Measurements from ENCODE around the gene TMEM126B. TPM values are rescaled to one million over a fixed set of nuclear protein-coding genes. Genes with fewer than 3 reads are reported as not detected.
A peak's percentile ranks its signal among the peaks of the same experiment; 100 is the strongest.
"Not testable (repeated sequence)": the region's sequence is repeated elsewhere in the genome, so short reads cannot be mapped to it uniquely, and the experiment has no call there.

TMEM126B gene
- polyA plus RNA-seq (ENCODE audit: insufficient read length in 4 of 4), result 10 to 100 TPM; 58.6 to 71.9 (median 61.5) TPM

DNA sequence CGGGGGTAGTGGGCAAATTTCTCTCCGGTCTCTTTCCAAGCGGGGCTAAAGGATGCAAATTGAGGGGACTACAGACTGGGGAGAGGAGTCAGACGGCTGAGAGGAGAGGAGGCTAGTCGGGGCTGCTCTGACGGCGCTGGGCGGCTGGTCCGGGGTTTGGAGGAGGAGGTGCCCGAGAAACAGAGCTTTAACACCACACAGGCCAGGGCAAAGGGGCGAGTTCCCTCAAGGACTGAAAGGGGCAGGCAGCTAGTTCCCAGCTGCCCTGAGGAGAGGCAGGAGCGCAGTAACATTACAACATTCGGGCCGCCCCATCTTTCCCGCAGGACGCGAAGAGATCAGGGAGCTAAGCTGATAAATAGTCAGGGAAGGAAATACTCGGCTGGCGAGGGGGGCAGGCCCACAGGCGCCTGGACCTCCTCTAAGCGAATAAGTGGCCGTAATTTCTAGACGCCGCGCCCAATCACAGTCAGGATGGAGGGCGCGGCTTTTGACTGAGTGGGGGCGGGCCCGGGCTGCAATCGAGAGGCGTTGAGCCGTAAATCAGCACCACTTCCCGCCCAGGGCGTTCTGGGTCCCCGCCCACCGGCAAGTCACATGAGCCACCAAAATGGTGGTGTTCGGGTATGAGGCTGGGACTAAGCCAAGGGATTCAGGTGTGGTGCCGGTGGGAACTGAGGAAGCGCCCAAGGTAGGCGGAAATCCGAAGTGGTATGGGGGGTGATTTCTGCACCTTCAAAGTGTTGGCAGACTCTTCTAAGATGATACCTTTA, at the start of gene TMEM126B:
Gene TMEM126B (plus strand): TSS at position 596 of the 773 bp plus-strand sequence. CDS start 15 bp downstream, at position 611.
- DNase-seq (ENCODE audit: low read depth in 4 of 4, low spot score in 2 of 4), result peak; percentile 81 to 96 (median 92)

DNA sequence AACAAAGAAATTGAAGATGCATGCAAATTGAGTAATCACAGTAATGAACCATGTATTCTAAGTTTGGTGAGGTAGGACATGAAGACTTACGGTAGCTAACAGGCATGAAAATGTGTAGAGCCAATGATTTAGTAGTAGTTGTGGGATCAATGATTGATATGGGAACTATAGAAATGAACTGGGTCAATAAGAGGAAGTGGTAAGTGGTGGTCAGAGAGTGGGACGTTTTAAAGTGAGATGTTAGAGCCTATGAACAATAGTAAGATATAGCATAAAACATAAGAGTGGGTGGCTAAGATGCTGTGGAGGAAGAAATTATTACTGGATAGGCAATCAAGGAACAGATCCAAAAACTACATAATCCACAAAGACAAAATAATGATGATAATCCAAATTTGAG, 46.3 kb upstream of the TMEM126B start:
- no peak for DNase-seq (ENCODE audit: low read depth in 4 of 4, low spot score in 2 of 4)

DNA sequence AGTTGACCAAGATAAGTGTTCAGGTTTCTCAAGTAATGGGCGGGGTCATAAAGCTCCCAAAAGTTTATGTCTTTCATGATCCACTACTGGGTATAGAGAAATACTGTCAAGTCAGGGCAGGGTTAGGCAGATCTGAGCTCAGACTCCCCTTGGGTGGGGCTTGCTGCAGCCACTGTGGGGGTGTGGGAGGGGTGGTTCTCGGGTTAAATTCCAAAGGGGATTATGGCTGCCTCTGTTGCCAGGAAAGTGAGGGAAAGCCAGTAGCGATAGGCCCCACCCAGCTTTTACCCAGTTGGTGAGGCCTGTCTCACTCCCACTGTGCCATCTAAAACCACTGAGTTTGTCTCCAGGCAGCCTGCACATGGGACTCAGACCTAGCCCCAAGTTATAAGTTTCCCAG, 39.0 kb upstream of the TMEM126B start:
- DNase-seq (ENCODE audit: low read depth in 4 of 4, low spot score in 2 of 4), result no peak

DNA sequence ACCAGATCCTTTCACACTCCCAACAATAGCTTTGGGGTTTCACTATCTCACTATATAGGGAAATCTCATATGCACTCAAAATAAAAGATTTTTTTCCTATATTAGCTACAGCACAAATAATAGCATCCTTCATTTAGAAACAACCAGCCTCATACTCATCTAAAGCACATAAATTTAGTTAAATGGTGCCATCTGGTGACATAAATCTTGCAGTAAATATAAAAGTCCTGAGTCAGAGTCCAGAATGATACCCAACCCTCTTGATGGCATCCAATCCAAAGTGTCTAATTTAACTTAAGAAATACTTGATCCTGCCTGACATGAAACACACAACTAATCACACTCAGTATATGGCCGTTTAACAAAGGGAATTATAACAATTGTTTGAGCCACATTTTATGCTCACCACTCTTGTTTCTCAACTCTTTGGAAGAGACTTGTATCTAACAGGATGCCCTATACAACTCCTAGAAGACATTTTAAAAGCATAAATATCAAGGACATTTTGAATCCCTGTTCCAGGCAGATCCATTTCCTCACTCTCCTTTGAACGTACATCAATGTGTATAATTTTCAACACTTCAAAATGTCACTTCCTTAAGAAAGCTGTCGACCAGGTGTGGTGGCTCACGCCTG, 37.4 kb upstream of the TMEM126B start:
- DNase-seq (ENCODE audit: low read depth in 4 of 4, low spot score in 2 of 4), result no peak

DNA sequence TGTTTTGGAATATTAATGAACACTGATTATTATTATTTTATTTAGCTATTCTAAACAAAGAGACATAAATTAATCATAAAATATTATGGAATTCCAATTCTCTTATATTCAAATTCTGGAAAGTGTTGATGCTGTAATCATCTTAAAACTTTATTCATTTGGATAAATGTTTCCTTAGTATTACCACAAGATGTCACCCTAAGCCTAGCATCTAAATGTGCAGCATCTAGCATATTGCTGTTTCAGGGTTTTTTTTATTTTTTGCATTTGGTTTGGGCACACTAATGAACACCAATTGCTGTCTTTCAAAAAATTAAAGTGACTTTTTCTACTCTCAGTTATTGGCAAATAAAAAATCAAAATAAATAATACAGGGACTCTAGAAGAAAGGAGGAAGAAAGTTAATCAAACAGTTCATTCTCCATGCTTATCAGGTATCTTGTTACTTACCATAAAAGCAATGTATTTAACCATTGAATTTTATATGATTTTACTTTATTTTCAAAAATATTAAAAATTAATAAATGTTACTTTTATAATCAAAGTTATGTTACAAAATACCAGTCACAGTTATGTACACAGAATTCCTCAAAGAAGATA, 33.0 kb upstream of the TMEM126B start:
- peak in 1 of 4 donors; percentile 31 for DNase-seq (ENCODE audit: low read depth in 4 of 4, low spot score in 2 of 4)

DNA sequence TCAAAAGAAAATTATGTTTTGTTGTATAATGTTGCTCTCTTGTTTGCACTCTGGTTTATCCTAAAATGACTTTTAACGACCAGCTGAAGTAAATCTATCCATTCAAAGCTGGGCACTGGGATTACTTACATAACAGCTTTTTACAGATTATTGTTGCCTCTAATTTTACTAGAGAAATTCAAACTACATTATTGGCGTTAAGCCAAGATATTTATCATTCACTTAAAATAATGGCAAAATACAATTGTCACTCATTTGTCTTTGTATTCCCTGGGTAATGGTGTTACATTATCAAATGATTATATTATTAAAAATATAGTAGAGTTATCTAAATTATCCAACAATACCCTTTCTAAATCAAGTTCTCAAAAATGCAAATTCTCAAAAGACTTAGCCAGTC, 31.5 kb upstream of the TMEM126B start:
- no peak for DNase-seq (ENCODE audit: low read depth in 4 of 4, low spot score in 2 of 4)

DNA sequence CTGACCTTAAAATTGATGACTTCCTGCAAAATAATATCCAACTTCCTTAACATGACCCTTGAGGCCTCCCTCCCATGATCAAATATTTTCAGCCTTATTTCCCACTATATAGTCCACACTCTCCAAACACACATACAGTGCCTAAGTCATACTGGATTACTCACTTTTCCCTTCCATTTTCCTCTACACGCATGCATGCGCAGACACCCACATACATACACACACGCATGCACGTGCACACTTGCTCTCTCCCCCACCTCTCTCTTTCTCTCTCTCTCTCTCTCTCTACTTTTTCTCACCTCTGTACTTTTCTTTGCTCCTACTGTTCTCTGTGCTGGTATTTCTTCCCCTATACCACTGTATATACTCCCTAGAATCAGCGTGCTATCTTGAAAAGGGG, 29.3 kb upstream of the TMEM126B start:
- no peak for DNase-seq (ENCODE audit: low read depth in 4 of 4, low spot score in 2 of 4)

DNA sequence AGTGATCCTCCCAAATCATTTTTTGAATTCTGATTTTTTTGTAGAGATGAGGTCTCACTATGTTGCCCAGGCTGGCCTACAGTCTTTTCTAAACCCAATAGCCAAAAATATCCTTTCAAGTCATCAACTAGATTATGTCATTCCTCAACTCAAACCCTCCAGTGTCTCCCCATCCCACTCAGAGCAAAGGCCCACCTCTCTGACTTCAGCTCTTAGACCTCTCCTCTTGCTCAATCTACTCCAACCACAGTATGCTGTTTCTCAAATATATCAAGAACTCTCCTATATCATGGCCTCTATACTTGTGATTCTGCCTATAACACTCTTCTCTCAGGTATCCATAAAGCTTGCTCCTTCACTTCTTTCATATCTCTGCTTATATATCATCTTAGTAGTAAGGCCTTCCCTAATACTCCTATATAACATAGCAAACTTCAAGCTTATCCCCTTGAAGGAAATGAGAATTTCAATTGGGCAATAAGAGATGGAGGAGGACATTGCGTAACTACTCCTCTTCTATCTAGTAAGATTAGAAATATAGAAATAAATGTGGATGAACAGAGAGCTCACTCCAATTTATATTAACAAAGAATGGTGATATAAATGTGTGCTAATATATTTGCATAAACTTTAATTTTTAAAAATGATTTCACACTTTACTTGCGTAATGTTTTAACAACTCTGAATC, 25.7 kb upstream of the TMEM126B start:
- no peak for DNase-seq (ENCODE audit: low read depth in 4 of 4, low spot score in 2 of 4)

DNA sequence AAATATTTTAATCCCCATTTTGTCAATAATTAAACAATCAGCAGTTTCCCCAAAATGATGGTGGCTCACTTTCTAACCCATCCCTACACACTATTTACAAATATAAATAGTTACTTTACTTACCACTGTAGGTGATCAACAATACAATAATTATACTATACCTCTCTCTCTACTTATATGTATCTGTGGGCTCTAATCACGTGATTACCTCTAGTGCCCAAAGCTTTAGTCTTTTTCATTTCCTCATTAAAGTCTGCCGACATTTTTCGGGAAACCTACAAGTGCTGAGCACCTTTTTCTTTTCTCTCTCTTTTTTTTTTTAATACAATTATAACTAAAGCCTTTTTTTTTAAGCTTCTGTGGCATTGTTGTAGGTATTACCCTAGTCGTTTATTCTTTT, 25.2 kb upstream of the TMEM126B start:
- DNase-seq (ENCODE audit: low read depth in 4 of 4, low spot score in 2 of 4), result no peak

DNA sequence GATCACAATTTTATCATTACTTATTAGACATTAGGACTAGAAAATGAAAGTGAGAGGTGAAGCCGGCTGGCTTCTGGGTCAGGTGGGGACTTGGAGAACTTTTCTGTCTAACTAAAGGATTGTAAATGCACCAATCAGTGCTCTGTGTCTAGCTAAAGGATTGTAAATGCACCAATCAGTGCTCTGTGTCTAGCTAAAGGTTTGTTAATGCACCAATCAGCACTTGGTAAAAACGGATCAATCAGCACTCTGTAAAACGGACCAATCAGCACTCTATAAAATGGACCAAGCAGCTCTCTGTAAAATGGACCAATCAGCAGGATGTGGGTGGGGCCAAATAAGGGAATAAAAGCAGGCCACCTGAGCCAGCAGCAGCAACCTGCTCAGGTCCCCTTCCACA, 22.2 kb upstream of the TMEM126B start:
- DNase-seq (ENCODE audit: low read depth in 4 of 4, low spot score in 2 of 4), result not testable (repeated sequence)

DNA sequence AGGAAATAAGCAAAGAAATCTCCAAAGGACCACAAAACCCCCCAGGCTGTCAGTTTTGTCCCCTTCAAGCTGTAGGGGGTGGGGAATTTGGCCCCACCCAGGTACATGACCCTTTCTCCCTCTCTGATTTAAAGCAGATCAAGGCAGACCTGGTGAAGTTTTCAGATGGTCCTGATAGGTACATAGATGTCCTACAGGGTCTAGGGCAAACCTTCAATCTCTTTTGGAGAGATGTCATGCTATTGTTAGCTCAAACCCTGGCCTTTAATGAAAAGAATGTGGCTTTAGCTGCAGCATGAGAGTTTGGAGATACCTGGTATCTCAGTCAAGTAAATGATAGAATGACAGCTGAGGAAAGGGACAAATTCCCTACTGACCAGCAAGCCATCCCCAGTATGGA, 19.8 kb upstream of the TMEM126B start:
- DNase-seq (ENCODE audit: low read depth in 4 of 4, low spot score in 2 of 4), result not testable (repeated sequence)

DNA sequence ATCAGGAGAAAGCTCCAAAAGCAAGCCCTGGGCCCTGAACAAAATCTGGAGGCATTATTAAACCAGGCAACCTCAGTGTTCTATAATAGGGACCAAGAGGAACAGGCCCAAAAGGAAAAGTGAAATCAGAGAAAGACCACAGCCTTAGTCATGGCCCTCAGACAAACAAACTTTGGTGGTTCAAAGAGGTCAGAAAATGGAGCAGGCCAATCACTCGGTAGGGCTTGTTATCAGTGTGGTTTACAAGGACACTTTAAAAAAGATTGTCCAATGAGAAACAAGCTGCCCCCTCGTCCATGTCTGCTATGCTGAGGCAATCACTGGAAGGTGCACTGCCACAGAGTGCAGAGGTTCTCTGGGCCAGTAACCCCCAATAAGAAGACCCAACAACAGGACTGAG, 19.1 kb upstream of the TMEM126B start:
- not testable (repeated sequence) for DNase-seq (ENCODE audit: low read depth in 4 of 4, low spot score in 2 of 4)

DNA sequence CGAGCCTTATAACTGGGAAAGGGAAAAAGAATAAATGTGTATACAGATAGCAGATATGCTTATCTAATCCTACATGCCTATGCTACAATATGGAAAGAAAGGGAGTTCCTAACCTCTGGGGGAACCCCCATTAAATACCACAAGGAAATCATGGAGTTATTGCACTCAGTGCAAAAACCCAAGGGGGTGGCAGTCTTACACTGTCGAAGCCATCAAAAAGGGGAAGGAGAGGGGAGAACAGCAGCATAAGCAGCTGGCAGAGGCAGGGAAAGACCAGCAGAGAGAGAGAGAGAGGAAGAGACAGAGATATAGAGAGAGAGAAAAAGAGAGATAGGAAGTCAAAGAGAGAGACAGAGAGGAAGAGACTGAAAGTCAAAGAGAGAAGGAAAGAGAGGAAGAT, 16.8 kb upstream of the TMEM126B start:
- DNase-seq (ENCODE audit: low read depth in 4 of 4, low spot score in 2 of 4), result not testable (repeated sequence)

DNA sequence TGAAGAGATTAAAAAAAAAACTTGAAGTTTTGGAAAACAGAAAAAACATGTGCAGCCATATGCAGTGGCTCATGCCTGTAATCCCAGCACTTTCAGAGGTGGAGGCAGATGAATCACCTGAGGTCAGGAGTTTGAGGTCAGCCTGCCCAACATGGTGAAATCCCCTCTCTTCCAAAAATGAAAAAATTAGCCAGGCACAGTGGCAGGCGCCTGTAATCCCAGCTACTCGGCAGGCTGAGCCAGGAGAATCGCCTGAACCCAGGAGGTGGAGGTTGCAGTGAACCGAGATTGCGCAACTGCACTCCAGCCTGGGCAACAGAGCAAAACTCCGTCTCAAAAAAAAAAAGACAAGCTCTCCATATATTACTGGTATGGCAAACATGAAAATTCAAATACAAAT, 8.9 kb upstream of the TMEM126B start:
- no peak for DNase-seq (ENCODE audit: low read depth in 4 of 4, low spot score in 2 of 4)

DNA sequence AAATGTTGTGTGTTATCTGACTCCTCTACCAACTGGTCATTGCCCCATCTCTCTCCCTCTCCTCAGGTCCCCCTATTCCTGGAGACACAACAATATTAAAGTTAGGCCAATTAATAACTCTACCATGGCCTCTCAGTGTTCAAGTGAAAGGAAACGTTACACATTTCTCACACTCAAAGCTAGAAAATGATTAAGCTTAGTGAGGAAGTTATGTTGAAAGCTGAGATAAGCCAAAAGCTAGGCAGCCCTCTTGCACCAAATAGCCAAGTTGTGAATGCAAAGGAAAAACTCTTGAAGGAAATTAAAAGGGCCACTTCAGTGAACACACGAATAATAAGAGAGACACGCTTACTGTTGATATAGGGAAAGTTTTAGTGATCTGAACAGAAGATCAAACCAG, 8.1 kb upstream of the TMEM126B start:
- no peak for DNase-seq (ENCODE audit: low read depth in 4 of 4, low spot score in 2 of 4)

DNA sequence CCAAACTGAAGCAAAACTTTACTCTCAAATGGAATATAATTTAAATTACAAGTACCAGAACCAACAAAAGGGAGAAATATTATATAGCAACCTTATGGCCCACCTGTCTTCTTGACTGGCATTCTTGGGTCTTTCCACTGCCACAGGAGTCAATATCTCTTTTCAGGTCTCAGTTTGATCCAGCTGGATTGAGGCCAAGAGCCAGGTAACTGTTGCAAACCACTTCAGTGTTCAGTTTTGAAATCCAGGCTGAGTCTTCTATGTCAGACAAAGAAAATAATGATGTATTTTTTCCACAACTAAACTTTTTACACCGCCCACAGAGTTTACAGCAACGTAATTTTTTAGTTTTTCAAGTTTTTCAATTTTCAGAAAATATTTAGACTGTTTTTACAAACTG, 1.9 kb upstream of the TMEM126B start:
- no peak for DNase-seq (ENCODE audit: low read depth in 4 of 4, low spot score in 2 of 4)

DNA sequence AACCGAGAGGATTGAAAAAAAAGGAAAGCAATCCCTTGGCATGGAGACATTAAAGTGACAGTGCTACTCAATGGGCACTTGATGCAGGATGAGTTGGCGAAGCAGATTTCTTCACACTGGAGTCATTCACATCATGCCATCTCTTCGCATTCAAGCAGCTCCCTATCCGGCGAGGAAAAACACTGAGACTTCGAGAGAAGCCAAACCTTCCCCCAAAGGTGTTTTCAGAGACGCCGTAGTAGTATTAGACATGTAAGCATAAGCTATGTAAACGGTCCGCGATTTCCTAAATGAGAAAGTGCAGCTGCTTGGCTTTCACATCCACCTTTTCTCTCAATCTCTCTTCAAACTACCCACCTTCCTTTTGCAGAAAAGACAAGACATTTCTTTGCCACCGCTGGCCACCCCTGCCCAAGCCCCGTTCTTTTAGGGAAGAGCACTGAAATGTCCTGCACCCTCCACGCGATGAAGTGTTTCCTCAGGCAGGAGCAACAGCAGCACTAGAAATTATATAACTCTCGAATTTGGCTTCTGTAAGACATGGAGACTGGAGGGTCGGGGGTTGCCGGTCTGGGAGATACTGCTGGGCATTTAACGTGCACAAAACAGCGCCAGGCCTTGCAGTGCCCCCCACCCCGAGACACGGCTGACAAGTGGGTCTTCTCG, 928 bp upstream of the TMEM126B start, which contains the start of gene DLG2:
Gene DLG2 (minus strand): TSS at position 13 of the 666 bp plus-strand sequence.
- peak in 3 of 4 donors; percentile 35 to 59 (median 43) for DNase-seq (ENCODE audit: low read depth in 4 of 4, low spot score in 2 of 4)

DNA sequence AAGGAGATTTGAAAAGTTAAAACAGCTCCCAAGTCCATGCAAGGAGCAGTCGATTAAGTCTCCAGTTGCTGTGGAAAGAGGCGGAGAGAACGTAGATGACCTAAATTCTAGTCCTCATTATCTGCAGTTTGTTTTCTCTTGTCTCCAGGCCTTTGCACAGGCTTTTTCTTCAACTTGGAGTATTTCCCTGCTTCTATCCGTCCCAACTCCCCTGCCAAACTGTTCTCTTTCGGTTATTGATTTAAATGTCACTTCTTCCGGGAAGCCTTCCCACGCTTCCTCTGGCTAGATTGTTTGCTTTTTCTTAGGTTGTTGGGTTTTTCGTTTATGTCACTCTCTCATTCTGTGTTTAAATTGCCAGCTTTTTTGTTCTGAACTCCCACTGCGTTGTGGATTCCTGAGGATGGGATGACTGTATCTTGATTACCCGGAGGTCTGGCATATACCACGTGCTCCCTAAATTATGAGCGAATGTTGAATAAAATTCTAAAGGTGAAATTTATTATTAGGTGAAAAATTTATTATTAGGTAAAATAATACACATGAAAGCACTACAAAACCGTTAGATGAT, 463 bp downstream of the TMEM126B start:
- peak in 2 of 4 donors; percentile 10 to 84 for DNase-seq (ENCODE audit: low read depth in 4 of 4, low spot score in 2 of 4)

DNA sequence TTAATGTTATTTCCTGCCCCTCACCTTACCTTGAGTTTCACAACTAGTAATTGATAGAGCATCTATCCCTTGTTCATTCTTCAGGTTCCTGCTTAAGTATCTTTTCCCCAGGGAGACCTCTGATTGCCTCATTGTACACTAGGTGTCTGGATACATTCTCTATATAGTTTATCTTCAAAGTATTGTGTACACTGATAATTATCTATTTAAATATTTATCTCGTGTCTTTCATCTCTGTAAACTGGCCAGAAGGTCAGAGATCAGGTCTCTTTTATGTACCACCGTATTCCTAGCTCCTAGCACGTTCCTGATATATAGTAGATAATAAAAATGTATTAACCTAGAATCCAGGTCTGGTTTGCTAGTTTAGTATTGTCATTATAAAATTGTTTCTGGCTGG, 6.4 kb downstream of the TMEM126B start:
- no peak for DNase-seq (ENCODE audit: low read depth in 4 of 4, low spot score in 2 of 4)

DNA sequence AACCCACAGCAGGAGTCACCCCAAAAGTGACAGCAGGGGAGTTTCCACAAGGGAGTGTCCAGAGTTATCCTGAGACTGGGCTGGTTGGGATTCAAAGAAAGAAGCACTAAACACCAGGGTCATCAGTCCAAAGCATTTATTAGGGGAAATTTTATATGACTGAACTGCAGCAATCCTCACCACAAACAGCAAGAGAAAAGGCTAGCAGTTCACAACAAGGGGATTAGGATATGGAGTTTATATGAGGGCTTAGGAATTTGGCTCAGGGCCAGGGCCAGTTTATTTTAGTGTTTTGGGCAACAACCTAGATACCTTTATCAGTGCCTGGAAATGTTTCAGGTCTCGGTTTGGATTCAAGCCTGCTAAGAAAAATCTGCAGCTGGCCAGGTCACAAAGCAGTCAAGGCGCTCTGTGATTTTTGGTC, 14.8 kb downstream of the TMEM126B start:
- DNase-seq (ENCODE audit: low read depth in 4 of 4, low spot score in 2 of 4), result no peak
